HPDE6-E6E7 (cell line): Measurements from ENCODE around the gene ZNF169.
A peak's percentile ranks its signal among the peaks of the same experiment; 100 is the strongest.
"Not testable (repeated sequence)": the region's sequence is repeated elsewhere in the genome, so short reads cannot be mapped to it uniquely, and the experiment has no call there.

Experiments used
- DNase-seq: peaks from one replicate; pipeline ENCODE4 v3.0.0; 2011; ENCODE audit warnings: missing footprints; ENCODE audit errors: extremely low spot score

ZNF169 gene

DNA sequence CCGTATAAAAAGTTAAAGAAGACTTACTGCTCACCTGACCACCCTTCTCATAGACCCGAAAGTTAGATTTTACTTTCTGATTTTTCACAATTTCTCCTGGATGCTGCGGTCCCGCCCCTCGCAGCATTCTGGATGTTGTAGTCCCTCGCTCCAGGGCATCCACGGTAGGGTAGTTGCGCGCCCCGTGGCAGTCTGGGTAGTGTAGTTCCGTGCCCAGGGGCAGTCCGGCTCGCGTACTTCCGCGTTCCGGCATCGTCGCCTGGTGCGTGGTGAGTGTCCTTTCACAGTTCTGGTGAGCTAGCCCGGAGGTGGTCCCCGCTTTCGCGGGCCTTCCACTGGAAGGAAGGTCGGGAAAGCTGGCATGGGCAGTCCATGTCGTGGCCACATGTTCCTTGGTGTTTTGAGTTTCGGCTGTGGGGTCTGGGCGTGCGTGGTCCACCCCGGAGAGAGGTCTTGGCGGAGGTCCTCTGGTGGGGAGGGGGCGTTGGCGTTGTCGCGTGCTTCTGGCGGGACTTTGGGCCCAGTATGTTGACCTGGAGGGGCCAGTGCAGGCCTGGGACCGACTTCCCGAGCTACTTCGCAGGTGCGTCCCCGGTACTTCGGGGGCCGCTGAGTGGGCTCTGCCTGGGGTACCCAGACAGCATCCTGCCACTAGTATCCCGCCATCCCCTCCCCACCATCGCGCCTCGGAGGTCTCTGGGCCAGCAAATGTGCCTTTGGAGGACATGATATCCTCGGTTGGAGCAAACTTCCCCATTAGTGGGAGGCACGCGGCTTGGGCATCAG lies at the start of gene ZNF169:
ZNF169 (plus strand) TSS at position 222 of the 786 bp plus-strand sequence. CDS start 19,515 bp downstream, outside the sequence.
- peak; percentile 97 for DNase-seq

DNA sequence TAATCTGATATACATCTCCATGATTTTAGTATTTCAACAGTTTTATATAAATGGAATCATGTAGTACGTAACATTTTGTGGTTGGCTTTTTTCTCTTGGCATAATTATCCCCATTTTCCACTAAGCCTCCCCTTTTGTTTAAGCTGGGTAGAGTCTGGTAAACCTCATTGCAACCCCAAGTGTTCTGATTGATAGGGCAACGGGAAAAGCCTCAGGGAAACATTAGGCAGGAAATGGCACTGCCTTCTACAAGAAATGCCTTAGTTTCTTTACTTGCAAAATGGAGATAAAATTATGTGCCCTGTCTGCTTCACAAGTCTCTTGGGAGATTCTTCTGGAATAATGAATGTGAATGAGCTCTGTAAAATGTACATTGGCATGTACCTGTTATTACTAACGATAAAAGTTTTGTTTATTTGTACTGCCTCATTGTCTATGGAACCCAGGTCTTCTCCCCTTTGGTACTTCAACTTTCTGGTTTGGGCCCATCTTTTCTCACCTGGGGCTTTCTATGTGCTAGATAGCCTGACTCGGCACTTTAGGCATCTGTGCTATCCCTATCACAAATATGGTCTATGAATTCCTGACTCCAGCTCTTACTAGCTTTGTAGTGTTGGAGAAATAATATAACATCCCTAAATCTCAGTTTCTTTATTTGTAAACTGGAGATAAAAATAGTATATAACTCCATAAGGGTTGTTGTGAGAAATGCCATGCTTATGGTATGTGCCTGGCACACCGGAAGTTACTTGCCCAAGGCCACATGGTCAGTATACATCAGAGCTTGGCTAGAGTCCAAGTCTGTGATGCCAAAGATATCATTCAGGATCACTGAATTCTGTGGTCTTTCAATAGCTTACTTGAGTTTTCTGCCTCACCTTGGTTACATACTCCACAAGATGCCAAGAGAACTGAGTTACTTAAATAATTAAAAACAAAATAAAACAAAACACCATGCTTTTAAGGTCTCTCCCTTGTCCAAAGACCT lies 48.2 kb upstream of the ZNF169 start:
- no peak for DNase-seq

DNA sequence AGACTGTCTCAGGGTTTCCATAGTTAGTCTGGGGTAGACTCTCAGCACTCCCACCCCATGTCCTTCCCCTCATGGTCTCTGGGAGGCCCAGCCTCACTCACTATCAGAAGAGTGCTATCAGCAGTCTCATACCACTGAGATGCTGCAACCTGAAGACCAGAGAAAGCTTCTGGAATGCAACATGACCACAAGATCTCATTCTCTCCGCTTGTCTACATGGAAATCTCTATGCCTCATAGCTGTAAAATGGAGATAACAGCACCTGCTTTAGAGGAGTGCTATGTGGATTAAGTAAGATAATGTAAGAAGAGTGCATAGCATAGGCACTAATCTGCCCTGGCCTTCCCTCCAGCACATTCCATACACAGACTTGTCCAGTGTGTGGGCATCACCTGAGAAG lies 47.0 kb upstream of the ZNF169 start:
- DNase-seq, result no peak

DNA sequence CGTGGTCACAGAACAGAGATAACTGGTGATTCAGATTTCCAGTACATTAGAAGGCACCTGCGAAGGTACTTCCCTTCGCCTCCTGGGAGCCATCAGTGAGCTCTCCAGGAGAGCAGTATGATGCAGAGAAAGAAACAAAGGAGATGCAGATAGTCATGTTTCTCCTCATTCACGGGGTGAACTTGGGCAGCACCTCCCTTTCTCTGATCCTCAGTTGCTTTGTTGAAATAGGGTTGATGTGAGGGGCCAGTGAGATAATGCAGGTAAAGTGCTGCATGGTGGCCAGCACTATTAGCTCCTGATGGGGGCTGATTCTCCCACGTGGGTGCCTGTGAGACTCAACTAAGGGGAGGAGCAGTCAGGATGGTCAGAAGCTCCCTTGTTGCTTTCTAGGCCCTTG lies 46.6 kb upstream of the ZNF169 start:
- DNase-seq, result no peak

DNA sequence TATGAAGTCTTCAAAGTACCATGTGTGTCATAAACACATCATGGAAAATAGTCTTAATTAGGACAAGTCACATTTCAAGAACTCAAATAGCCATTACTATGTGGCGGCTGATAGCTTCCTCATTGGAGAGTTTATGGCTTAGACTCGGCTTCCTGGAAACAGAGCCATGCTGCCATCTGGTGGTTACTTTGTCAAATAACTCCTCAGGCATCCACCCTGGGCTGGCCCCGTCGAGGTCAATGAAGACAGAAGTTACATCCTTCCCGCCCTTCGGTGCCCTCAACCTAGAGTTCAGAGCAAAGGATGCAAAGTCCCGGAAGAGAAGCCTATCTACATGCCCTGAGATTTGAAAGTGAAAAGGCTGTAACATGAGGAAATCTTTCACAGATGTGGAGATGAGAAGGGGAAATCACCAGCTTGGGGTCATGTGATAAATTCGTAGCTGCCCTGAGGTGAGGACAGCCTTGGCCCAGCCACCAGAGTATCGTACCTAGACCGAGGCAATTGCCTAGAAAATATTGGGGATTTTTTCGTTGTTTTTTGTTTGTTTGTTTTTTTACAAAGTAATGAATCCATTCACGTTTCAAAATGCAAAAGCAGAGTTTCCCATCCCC lies 45.5 kb upstream of the ZNF169 start:
- DNase-seq, result peak; percentile 82

DNA sequence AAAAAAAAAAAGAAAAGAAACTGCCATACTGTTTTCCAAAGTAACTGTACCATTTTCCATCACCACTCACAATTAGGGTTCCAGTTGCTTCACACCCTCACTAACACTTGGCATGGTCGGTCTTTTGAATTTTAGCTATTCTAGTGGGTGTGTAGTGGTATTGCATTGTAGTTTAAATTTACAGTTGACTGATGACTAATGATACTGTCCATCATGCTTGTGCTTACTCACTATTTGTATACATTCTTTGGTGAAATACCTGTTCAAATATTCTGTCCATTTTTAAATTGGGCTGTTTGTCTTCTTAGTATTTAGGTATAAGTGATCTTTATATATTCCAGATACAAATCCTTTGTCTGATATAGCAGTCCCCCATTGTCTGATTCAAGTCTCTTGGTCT lies 36.2 kb upstream of the ZNF169 start:
- DNase-seq, result peak; percentile 11

DNA sequence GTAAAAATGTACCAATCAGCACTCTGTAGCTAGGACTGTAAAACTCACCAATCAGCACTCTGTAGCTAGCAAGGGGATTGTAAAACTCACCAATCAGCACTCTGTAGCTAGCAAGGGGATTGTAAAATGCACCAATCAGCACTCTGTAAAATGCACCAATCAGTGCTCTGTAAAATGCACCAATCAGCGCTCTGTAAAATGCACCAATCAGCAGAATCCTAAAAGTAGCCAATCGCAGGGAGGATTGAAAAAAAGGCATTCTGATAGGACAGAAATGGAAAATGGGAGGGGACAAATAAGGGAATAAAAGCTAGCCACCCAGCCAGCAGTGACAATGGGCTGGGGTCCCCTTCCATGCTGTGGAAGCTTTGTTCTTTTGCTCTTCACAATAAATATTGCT lies 33.7 kb upstream of the ZNF169 start:
- DNase-seq, result not testable (repeated sequence)

DNA sequence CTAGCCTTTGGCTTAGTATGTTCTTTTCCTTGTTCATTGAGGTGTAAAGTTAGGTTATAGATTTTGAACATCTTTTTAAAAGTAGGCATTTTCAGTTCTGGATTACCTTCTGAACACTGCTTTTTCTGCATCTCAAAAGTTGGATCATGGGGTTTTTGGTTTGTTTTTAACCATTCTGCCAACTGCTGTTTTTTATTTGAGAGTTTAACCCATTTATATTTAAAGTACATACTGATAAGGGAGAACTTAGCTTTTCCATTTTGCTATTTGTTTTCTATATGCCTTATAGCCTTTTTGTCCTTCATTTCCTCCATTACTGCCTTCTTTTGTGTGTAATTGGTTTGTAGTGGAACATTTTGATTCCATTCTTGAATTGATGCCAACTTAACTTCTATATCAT lies 30.5 kb upstream of the ZNF169 start:
- no peak for DNase-seq

DNA sequence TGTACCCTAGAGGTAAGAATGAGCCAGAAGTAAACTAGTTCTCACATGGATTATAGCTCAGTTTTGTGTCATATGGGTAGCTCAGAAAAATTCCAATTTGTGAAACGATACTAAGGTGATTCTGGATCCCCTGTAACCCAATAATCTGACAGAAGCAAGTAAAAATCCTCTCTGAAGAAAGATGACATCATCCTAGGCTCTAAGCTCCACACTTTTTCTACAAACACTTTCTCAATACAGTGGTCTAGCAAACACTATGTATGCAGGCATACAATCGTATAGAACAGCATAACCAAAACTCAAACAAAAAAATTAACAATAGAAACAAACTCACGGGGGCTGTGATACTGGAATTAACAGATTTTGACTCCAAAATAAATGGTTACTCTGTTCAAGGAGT lies 26.7 kb upstream of the ZNF169 start:
- no peak for DNase-seq

DNA sequence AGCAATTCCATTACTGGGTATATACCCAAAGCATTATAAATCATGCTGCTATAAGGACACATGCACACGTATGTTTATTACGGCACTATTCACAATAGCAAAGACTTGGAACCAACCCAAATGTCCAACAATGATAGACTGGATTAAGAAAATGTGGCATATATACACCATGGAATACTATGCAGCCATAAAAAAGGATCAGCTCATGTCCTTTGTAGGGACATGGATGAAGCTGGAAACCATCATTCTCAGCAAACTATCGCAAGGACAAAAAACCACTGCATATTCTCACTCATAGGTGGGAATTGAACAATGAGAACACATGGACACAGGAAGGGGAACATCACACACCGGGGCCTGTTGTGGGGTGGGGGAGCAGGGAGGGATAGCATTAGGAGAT lies 18.0 kb upstream of the ZNF169 start:
- DNase-seq, result not testable (repeated sequence)

DNA sequence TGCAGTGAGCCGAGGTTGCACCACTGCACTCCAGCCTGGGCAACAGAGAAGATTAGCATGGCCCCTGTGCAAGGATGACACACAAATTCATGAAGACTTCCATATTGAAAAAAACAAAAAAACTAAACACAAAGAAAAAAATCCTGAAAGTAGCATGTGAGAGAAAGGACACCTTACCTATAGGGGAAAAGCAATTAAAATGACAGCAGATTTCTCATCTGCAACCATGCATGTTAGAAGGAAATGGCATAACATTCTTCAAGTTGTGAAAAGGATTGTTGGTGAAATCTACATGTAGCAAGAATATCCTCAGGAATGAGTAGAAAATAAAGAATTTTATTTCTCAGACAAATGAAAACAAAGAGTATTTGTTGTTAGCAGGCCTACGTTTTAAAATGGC lies 13.4 kb upstream of the ZNF169 start:
- no peak for DNase-seq

DNA sequence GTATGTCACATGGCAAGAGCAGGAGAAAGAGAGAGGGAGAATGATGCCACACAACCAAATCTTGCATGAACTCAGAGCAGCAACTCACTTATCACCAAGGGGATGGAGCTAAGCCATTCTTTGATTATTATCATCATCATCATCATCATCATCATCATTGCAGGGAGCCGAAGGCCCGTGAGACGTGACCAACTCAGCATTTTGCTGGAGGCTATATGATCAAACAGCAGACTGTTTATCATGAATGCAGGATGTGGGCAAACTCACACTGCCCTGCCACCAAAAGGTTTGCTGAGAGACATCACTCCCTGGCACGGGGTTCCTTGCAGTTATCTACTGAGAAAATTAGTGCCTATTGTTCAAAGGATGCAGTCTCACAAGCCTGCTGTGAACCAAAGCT lies 8.6 kb upstream of the ZNF169 start:
- no peak for DNase-seq

DNA sequence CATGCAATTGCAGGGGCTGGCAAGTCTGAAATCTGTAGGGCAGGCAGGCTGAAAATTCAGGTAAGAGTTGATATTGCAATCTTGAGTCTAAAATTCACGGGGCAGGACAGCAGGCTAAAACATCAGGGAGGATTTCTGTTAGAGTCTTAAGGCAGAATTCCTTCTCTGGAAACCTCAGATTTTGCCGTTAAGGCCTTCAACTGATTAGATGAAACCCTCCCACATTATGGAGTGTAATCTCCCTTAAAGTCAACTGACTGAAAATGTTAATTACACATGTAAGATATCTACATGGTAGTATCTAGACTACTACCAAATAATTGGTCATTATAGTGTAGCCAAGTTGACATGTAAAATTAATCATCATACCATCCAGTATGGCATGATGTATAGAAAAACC lies 3.1 kb upstream of the ZNF169 start:
- DNase-seq, result no peak

DNA sequence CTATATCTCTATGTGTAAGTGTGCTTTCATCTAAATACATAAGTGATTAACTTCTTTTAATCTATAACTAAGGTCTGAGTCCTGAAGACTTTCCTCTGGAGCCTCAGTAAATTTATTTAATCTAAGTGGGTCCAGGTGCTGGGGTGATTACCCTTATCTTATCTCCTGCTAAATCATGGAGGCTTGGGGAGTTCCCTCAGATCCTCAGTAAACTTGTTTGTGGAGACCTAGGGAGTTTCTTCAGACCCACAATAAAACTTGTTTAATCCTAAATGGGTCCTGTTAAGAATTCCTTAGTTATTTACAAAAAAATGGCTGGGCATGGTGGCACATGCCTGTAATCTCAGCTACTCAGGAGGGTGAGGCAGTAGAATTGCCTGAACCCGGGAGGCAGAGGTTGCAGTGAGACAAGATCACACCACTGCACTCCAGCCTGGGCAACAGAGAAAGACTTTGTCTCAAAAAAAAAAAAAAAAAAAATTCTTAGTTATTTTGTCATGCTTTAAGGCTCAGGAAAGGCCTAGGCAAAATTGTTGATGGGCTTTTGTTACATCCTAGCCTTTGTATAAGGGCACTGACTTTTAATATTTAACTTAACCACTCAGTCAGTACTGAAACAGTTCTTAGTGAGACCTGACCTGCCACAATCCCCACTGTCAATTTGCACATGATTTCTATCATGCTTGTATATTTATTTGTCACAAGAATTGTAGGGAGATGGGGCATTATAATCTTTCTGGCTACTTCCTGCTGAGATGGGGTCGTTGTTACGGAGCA lies 6.7 kb downstream of the ZNF169 start:
- not testable (repeated sequence) for DNase-seq

DNA sequence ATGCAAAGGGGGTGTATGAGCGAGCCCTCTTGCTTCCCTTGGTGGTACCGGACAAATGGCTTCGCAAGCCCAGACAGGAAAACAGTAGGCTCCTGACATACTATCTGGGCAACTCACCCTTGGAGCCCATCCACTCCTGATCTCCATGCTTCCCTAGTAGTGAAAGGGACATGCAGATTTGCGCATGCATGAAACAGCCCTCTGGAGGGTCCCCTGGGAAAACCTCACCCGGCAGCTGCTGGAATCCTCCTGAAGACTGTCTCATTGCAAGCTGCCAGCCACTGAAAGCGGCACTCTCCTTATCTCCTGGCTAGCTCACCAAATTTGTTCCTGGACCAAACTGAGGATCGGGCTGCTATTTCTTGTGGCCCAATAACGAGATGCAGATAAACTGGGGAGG lies 10.2 kb downstream of the ZNF169 start:
- no peak for DNase-seq

DNA sequence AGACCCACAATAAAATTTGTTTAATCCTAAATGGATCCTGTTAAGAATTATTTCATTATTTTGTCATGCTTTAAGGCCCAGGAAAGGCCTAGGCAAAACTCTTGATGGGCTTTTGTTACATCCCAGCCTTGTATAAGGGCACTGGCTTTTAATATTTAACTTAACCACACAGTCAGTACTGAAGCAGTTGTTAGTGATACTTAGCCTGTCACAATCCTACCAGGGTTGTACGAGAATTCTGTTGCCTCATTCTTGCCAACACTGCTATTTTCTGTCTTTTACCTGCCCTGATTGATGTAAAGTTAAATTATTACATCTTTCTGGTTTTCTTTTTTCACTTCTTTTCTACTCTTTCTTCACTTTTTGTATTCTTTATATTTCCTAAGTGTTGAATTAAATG lies 10.9 kb downstream of the ZNF169 start:
- DNase-seq, result no peak

DNA sequence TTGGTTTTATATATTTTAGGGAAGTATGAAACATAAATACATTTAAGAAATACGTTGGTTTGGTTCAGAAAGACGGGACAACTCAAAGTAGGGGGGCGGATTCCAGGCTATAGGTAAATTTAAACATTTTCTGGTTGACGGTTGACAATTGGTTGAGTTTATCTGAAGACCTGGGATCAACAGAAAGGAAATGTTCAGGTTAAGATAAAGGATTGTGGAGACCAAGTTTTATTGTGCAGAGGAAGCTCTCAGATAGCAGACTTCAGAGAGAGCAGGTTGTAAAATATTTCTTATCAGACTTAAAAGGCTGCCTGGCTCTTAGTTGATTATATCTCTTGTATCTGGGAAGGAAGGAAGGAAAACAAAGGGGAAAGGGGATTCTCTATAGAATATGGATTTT lies 17.9 kb downstream of the ZNF169 start:
- DNase-seq, result not testable (repeated sequence)

DNA sequence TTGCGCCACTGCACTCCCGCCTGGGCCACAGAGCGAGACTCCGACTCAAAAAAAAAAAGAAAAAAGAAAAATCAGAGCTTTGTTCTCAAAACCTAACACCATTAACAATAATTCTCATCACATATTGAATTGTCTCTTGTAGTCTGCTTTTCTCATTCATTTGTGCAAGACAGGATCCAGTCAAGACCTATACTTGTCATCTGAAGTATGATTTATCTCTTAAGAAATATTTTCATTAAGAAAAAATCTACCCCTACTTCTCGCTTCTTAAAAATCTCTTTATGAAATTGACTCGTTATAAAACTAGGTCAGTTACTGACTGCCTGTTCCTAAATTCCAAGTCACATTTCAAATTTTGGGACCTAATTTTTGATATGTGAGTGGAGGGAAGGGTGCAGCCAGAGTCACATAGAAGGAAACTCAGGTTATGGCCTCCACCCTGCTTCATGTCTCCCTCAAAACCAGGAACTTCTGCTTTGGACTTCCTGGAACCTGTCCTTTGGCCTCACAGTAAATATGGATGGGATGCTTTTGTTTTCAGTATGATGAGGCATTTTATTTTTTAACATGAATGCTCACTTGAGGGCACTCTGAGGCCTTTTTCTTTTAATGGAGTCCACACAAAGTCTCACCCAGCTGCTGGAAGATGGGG lies 18.9 kb downstream of the ZNF169 start:
- no peak for DNase-seq

DNA sequence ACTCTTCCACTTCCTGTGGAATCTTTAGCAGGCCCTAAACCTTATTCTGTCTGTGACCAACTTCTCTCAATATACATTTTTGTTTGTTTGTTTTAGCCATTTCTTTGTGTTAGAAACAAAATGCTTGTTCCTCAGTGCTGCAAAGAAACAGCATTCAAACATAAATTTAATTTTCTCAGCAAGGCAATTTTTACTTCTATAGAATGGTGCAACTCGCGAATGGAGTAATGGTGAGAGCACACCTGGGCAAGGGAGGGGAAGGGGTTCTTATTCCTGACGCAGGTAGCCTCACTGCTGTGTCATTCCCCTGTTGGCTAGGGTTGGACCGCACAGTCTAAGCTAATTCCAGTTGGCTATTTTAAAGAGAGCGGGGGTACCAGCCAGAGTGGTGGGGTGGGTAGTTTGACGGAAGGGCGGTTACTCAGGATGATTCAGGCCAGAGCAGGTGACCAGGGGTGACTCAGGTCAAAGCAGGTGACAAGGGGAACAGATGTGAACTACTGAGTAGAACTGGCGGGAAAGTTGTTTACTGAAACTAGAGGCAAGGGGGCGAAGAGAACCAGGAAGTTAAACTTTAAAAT lies 21.4 kb downstream of the ZNF169 start:
- no peak for DNase-seq

DNA sequence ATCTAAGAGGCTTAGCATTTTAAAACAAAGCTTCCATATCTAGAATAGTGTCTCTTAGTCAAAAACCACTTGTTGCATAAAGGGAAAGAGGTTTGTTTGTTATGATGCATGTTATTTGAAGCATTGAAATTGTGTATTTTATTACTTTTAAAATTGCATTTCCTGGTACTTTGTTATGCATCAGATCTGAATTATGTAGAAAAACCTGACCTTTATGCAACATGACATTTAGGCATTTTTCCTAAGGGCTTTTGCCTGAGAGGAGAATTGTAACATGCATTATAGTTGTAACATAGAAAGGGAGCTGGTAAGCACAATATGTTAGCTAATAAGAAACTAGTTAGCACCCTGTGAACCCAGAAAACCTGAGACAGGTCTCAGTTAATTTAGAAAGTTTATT lies 22.0 kb downstream of the ZNF169 start:
- DNase-seq, result no peak

DNA sequence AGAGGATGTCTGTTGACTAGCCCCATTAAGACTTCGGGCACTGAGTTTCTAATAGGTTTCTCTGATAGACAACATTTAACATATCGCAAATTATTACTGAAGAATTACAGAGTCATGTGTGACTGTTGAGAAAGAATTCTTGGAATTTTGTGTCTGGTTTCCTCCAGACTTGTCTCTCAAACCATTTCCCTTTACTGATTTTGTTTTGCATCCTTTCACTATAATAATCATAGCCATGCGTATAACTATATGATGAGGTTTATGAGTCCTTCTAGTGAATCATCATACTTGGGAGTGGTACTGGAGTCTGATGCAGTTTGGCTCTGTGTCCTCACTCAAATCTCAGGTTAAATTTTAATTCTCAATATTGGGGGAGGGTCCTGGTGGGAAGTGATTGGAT lies 27.0 kb downstream of the ZNF169 start:
- DNase-seq, result no peak
